Activated CD4-positive, alpha-beta memory T cell treated with anti-CD3 and anti-CD28 coated beads, Interleukin-2, amount 10 ng/mL, durations not matched to agents 7 days and 5 days (primary cell): Measurements from ENCODE around the gene LRTM2. TPM values are rescaled to one million over a fixed set of nuclear protein-coding genes. Genes with fewer than 3 reads are reported as not detected.
"Not testable (repeated sequence)": the region's sequence is repeated elsewhere in the genome, so short reads cannot be mapped to it uniquely, and the experiment has no call there.

Experiments used
- CTCF ChIA-PET: fragments of 350-600 bp; sonication (Branson Sonifier 250); formaldehyde crosslinking; loops from one replicate; lab custom pipeline; 2021; ENCODE audit warnings: antibody characterized with exemption, inconsistent platforms; lab: Charles Lee
- POLR2A ChIA-PET: fragments of 350-600 bp; sonication (Branson Sonifier 250); formaldehyde crosslinking; loops from one replicate; lab custom pipeline; 2021; ENCODE audit warnings: antibody characterized with exemption; lab: Charles Lee
- DNase-seq: peaks from one replicate; pipeline ENCODE4 v3.0.0-alpha.2; 2020
- H3K27ac Mint-ChIP-seq: one replicate; pipeline ENCODE4 v1.8.0; 2021; ENCODE audit warnings: mild to moderate bottlenecking, mixed read lengths
- H3K27me3 Mint-ChIP-seq: one replicate; pipeline ENCODE4 v1.8.0; 2021; ENCODE audit warnings: mixed read lengths
- H3K36me3 Mint-ChIP-seq: one replicate; pipeline ENCODE4 v1.8.0; 2021; ENCODE audit warnings: low read depth, mixed read lengths
- H3K4me1 Mint-ChIP-seq: one replicate; pipeline ENCODE4 v1.8.0; 2021; ENCODE audit warnings: mixed read lengths
- H3K4me3 Mint-ChIP-seq: one replicate; pipeline ENCODE4 v1.8.0; 2021; ENCODE audit warnings: mild to moderate bottlenecking, mixed read lengths
- H3K9me3 Mint-ChIP-seq: one replicate; pipeline ENCODE4 v1.8.0; 2021; ENCODE audit warnings: mixed read lengths
- total RNA-seq, 2 experiments: library from RNA; stranded (reverse); gene quantifications; one replicate each; pipeline ENCODE4 v1.2.3, GENCODE V29; 2021

Gene LRTM2
- total RNA-seq, 2 experiments from 2014 or later = not detected

DNA sequence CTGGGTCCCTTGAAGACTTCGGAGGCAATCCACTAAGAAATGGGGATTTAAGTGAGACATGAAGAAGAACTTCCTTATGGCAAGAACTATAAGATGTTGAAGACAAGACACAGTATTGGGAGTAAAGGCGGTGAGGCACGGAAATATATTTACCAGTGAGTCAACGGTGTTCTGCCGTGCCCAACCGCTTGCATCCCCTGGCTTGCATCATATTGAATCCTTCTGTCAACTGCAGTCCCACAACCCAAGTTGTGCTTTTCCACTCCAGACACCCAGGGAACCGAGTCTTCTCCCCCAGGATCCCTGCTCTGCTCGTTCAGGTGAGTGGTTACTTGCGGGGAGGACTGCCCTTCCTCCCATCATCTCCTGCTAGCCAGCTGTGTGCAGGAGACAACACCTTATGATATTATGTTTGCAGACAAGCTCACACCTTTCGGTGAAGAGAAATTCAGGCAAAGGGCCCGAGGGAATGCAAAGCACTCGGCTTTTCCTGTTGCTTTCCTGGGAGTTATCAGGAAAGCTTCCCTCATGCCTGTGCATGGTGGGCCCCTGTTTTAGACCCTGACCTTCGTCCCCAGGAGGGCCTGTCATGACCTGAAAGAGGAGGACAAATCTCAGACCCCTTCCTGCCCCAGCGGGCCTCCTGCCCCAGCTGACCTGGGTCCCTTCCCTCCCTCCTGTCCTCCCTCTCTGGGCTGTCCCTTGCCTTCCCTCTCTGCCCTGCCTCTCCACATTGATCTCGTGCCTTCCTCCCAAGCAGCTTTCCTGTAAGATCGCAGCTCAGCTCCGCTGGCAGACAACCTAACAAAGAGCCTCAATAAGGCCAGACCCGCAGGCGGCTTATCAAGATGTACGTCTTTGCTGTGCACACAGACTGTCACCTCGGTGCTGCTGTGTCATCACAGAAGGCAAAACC, 4.3 kb upstream of the LRTM2 start:
- Mint-ChIP-seq H3K27ac (no peak overlapping the region), H3K4me1 (peaks cover 15% of the 10 kb centered on the region), H3K4me3 (no peak overlapping the region), H3K9me3 (no peaks in the 10 kb centered on the region), H3K36me3 (no peaks in the 10 kb centered on the region), H3K27me3 (peaks cover 36% of the 10 kb centered on the region)
- ChIA-PET POLR2A (no interaction called here), CTCF (interaction anchor here (1.2 kb wide), 1 partner anchor 25 kb away, joined by 3 read pairs; no protein-coding TSS in a partner anchor)
- no peak for DNase-seq

DNA sequence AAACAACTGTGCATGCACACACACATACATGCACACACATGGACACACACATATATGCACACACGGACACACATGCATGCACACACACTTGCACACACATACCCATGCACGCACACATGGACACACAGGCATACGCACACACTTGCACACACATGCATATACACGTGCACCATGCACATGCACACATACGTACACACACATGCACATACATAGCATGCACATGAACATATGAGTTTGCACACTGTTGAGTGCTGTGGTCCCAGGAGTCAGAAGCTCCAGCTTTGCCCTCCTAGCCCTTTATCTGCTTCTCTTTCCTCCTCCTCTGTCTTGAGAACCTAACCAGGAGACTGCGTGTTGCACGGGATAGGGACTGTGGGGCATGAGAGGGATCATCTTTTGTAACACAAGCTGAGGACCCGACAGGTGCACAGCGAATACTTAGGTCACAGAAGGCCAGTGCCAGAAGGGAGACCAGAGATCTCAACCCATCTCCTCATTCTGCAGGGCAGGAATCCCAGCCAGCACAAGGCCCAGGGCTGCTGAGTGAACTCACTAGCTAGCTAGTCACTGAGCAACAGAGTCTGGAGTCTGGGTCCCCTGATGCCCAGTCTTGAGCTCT, 3.5 kb upstream of the LRTM2 start:
- POLR2A ChIA-PET = interaction anchor here (0.8 kb wide), 1 partner anchor 123 kb away, joined by 4 read pairs; no protein-coding TSS in a partner anchor
- DNase-seq = no peak
- no peaks in the 10 kb centered on the region for H3K9me3 Mint-ChIP-seq
- no peak overlapping the region for H3K27ac Mint-ChIP-seq
- no peaks in the 10 kb centered on the region for H3K36me3 Mint-ChIP-seq
- CTCF ChIA-PET = no interaction called here
- peaks cover 12% of the 10 kb centered on the region for H3K4me1 Mint-ChIP-seq
- H3K27me3 Mint-ChIP-seq = peaks cover 39% of the 10 kb centered on the region
- no peak overlapping the region for H3K4me3 Mint-ChIP-seq

DNA sequence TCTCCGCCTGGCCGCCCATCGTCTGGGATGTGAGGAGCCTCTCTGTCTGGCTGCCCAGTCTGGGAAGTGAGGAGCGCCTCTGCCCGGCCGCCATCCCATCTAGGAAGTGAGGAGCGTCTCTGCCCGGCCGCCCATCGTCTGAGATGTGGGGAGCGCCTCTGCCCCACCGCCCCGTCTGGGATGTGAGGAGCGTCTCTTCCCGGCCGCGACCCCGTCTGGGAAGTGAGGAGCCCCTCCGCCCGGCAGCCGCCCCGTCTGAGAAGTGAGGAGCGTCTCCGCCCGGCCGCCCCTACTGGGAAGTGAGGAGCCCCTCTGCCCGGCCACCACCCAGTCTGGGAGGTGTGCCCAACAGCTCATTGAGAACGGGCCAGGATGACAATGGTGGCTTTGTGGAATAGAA, 2.4 kb upstream of the LRTM2 start:
- H3K27ac Mint-ChIP-seq, POLR2A ChIA-PET, DNase-seq, H3K4me1 Mint-ChIP-seq, H3K36me3 Mint-ChIP-seq, H3K9me3 Mint-ChIP-seq, H3K4me3 Mint-ChIP-seq, CTCF ChIA-PET: not testable (repeated sequence)
- H3K27me3 Mint-ChIP-seq = peaks cover 43% of the 10 kb centered on the region

DNA sequence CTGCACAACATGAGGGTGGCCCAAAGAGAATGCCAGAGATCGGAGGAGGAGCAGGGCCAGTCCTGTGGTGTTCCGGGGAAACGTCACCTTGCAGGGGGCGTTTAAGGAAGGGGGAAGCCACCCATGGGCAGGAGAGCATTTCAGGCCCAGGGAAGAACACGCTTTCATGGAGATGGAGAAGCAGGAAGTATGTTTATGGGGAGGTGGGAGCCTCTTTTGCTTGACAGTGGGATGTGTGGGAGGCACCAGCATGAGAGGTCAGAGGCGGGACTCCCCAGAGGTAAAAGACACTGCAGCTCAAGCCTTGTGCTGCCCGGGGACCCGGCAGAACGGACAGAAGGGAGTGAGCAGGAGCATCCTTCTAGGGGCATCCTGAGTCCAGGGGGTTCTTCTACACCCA, 1.3 kb upstream of the LRTM2 start:
- H3K27me3 Mint-ChIP-seq = peaks cover 39% of the 10 kb centered on the region
- ChIA-PET POLR2A (no interaction called here), CTCF (no interaction called here)
- no peak overlapping the region for H3K27ac Mint-ChIP-seq
- H3K9me3 Mint-ChIP-seq = no peaks in the 10 kb centered on the region
- peaks cover 4% of the 10 kb centered on the region for H3K4me1 Mint-ChIP-seq
- DNase-seq = no peak
- no peaks in the 10 kb centered on the region for H3K36me3 Mint-ChIP-seq
- no peak overlapping the region for H3K4me3 Mint-ChIP-seq

DNA sequence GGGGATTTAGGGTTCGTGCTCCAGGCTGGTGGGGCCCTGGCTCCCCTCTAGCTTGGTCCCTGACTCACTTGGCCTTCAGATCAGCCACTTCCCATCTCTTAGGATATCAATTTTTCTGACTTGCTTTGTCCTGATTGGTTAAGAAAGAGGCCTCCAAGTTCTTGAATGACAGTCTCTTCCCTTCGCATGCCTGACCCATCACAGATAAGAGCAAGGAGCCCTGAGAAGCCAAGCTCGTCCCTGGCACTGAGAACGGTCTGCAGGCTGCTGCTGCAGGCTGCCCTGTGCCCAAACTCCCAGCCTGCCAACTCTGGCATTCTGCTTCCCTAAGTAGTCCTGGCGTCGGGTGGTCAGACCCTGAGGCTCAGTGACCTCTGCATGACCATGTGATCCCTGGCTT, 794 bp upstream of the LRTM2 start:
- ChIA-PET CTCF (no interaction called here), POLR2A (no interaction called here)
- H3K4me1 Mint-ChIP-seq = peaks cover 4% of the 10 kb centered on the region
- H3K36me3 Mint-ChIP-seq = no peaks in the 10 kb centered on the region
- DNase-seq = no peak
- no peaks in the 10 kb centered on the region for H3K9me3 Mint-ChIP-seq
- no peak overlapping the region for H3K4me3 Mint-ChIP-seq
- H3K27me3 Mint-ChIP-seq = peaks cover 37% of the 10 kb centered on the region
- no peak overlapping the region for H3K27ac Mint-ChIP-seq

DNA sequence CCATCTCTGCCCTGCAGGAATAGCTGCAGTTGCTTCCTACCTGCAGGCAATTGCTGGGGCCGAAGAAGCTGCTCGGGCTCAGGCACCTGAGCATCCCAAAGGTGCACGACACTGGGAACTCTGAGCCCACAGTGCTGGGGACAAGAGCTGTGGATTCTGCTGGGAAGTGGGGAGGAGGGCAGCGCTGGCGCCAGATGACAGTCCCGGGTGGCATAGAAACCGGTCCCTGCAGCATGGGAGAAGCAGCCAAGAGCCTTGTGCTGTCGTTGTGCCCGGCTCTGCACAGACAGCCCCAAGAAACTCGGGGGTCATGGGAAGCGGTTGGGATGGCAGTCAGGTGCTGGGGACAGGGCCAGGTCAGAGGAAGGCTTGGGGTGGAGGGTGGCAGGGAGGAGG, 529 bp downstream of the LRTM2 start:
- POLR2A ChIA-PET = no interaction called here
- H3K27me3 Mint-ChIP-seq = peaks cover 33% of the 10 kb centered on the region
- no peak overlapping the region for H3K27ac Mint-ChIP-seq
- no peak for DNase-seq
- no peak overlapping the region for H3K4me3 Mint-ChIP-seq
- CTCF ChIA-PET = no interaction called here
- peaks cover 4% of the 10 kb centered on the region for H3K4me1 Mint-ChIP-seq
- no peaks in the 10 kb centered on the region for H3K9me3 Mint-ChIP-seq
- H3K36me3 Mint-ChIP-seq = no peaks in the 10 kb centered on the region

DNA sequence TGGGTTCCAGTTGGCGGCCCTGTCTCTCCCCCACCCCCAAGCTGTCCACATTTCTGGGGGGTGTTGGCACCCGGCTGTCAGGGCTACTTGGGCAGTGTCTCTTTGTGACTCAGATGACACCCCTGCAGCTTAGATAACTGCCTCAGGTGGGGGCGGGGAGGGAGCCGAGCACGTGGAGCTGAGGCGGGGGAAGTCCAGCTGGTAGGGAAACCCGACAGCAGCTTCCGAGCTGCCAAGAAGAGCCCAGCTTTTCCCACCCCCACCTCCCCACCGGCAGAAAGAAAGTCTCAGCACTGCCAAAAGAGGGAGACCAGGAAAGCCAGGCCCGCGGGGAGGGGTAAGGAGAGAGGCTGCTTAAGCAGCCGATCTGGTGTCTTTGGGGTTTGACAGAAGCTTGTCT, 1.4 kb downstream of the LRTM2 start:
- no peak overlapping the region for H3K4me3 Mint-ChIP-seq
- ChIA-PET CTCF (no interaction called here), POLR2A (no interaction called here)
- H3K27me3 Mint-ChIP-seq = peaks cover 29% of the 10 kb centered on the region
- H3K36me3 Mint-ChIP-seq = no peaks in the 10 kb centered on the region
- peaks cover 4% of the 10 kb centered on the region for H3K4me1 Mint-ChIP-seq
- H3K9me3 Mint-ChIP-seq = no peaks in the 10 kb centered on the region
- no peak for DNase-seq
- H3K27ac Mint-ChIP-seq = no peak overlapping the region

DNA sequence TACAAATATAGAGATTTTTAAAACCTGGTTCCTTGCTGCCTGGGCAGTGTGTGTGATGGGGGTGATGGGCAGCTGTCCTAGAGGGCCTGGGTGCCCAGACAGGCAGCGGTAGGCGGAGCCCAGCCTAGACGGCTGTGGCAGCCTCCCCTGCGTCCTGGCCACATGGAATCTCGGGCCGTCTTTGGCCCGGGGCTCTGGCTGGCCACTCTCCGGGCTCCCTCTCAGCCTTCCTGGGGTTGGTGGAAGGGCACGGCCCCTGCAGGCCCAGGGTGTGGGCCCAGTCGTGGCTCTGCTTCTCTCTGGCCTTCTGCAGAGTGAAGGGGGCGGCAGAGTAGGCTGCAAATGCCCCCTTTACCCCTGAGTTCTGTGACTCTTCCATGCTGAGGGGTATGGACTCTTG, 2.3 kb downstream of the LRTM2 start:
- Mint-ChIP-seq H3K36me3 (no peaks in the 10 kb centered on the region), H3K9me3 (no peaks in the 10 kb centered on the region), H3K27ac (no peak overlapping the region), H3K27me3 (peaks cover 29% of the 10 kb centered on the region), H3K4me3 (no peak overlapping the region), H3K4me1 (peaks cover 4% of the 10 kb centered on the region)
- ChIA-PET CTCF (no interaction called here), POLR2A (no interaction called here)
- no peak for DNase-seq

DNA sequence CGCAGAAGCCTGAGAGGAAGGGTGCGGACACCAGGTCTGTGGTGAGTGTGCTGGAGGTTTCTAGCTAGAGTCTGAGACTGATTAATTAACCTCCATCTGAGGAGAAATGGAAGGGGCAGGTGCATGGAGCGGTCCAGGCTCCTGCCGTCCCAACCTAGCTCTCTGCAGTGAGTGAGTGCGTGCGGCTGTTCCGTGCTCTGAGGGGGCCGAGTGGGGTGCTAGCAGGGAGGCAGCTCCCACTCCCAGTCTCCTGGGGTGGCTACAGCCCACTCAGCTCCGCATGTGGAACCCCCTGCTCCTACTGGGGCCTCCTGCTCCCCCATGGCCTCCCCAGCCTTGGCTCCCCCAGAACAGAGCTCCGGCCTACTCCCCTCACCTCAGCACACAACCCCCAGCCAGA, 2.9 kb downstream of the LRTM2 start:
- Mint-ChIP-seq H3K27me3 (peaks cover 29% of the 10 kb centered on the region), H3K4me3 (no peak overlapping the region), H3K36me3 (no peaks in the 10 kb centered on the region), H3K27ac (no peak overlapping the region), H3K9me3 (no peaks in the 10 kb centered on the region), H3K4me1 (peaks cover 4% of the 10 kb centered on the region)
- ChIA-PET CTCF (no interaction called here), POLR2A (no interaction called here)
- DNase-seq = no peak

DNA sequence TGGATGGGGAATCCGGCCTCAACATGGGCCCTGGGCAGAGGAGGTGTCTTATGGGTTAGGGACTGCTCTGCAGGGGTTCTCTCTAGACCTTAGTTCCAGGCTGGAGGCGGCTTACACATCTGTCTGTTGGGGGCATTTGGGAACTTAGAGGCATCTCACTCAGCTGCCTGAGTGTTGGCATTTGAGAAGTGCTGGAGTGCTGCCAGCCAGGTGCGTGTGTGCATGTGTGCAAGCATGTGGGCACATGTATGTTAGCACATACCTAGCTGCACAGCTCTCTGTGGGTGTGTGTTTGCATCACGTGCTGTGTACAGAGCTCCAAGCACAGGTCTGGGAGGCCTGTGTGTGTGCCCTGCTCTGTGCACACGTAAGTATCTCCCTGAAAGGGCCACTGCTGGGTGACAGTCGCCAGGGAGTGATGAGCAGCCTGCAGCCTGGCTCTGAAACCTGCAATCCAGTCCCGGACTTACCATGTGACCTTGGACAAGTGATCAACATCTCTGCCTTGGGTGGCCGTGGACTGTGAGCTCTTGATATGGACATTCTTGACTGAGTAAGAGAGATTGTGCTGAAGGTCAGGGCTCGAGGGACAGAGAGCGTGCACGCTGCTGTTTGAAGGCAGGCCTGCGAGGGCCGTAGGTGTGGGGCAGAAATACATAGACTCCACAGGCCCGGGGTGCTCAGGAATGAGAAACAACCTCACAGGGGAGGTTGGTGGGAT, 5.2 kb downstream of the LRTM2 start:
- H3K27me3 Mint-ChIP-seq = peaks cover 16% of the 10 kb centered on the region
- no peaks in the 10 kb centered on the region for H3K9me3 Mint-ChIP-seq
- POLR2A ChIA-PET = no interaction called here
- CTCF ChIA-PET = no interaction called here
- no peak for DNase-seq
- H3K4me1 Mint-ChIP-seq = no peaks in the 10 kb centered on the region
- no peaks in the 10 kb centered on the region for H3K36me3 Mint-ChIP-seq
- no peak overlapping the region for H3K27ac Mint-ChIP-seq
- no peak overlapping the region for H3K4me3 Mint-ChIP-seq

DNA sequence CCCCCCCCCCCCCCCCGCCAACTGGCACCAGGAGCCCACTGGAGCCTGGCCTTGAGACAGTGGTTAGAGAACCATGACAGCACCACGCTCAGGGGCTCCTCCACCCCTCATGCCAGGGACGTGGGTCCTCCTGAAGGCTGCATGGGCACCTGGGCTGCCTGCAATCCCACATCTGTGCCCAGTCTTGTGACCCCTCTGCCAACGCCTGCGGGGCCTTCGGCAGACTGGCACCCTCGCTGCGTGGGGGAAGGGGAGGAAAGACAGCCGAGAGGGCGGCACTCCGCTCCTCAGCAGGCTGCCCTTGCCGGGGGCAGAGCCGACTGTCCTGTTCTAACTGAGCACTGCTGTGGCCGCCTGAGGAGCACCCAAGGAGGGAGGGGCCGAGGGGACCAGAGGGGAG, 6.0 kb downstream of the LRTM2 start:
- Mint-ChIP-seq H3K36me3 (no peaks in the 10 kb centered on the region), H3K4me1 (no peaks in the 10 kb centered on the region), H3K9me3 (no peaks in the 10 kb centered on the region), H3K27me3 (peaks cover 16% of the 10 kb centered on the region), H3K4me3 (no peak overlapping the region), H3K27ac (no peak overlapping the region)
- ChIA-PET POLR2A (no interaction called here), CTCF (no interaction called here)
- DNase-seq = no peak

DNA sequence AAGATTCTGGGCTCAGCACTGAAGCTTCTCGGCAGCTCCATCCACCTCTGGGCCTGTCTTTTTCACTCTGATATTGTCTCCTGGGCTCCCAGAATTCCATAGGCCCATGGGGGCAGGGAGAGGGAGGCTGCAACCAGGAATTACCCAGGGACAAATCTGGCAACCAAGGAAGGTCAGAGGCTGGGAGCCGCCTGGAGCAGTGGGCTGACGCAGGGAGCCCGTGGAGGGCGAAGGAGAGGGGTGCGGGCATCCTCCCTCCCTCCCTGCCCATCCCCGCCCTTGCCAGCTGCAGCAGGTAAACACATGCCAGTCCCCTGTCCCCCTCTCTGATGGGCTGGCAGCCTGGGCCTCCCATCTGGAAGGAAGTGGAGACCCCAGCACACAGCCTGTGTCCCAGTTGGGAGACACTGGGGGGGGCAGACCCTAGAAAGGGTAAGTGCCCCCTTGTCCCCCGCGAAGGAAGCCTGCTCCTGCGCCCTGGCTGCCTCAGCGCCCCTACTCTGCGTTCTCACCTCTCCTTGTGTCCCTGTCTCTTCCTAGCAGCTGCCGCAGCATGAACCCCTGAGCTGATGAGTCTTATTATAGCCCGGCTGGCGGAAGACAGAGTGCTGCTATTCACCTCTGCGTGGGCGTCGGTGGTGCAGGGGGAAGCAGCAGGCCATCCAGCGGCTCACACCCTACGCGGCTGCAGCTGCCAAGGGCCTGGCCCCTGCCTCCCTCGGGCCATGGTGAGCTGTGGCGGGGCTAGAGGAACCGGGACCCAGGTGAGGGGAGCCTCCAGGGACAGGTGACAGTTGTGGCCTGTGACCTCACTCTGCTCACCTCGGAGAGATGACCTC, 6.7 kb downstream of the LRTM2 start:
- Mint-ChIP-seq H3K36me3 (no peaks in the 10 kb centered on the region), H3K27me3 (peaks cover 17% of the 10 kb centered on the region), H3K27ac (no peak overlapping the region), H3K4me1 (no peaks in the 10 kb centered on the region), H3K9me3 (no peaks in the 10 kb centered on the region), H3K4me3 (no peak overlapping the region)
- ChIA-PET CTCF (no interaction called here), POLR2A (no interaction called here)
- no peak for DNase-seq
